WTC11 (cell line): ENCODE data around the gene ANKRD27. TPM values are rescaled to one million over a fixed set of nuclear protein-coding genes. Genes with fewer than 3 reads are reported as not detected.
"Not testable (repeated sequence)": the region's sequence is repeated elsewhere in the genome, so short reads cannot be mapped to it uniquely, and the experiment has no call there.

Experiments
- ATAC-seq: fragments of 200-7000 bp; cut with Tn5 transposase; 2 replicates; pipeline ENCODE4 v1.10.0; 2021; ENCODE audit warnings: mild to moderate bottlenecking, moderate library complexity
- CTCF ChIA-PET: fragments of 300-600 bp; sonication (Branson Sonifier 250); formaldehyde crosslinking; loops from one replicate; lab custom pipeline; 2021; ENCODE audit warnings: antibody characterized with exemption; lab: Charles Lee
- POLR2A ChIA-PET: fragments of 350-600 bp; sonication (Branson Sonifier 250); formaldehyde crosslinking; loops from one replicate; lab custom pipeline; 2021; ENCODE audit warnings: antibody characterized with exemption; lab: Charles Lee
- DNase-seq: peaks from one replicate; pipeline ENCODE4 v3.0.0; 2021; ENCODE audit warnings: low spot score
- H3K27ac Mint-ChIP-seq: 2 replicates; pipeline ENCODE4 v1.8.0; 2021; ENCODE audit warnings: mixed read lengths
- H3K27me3 Mint-ChIP-seq: 2 replicates; pipeline ENCODE4 v1.8.0; 2021; ENCODE audit warnings: low read depth, mild to moderate bottlenecking, moderate library complexity, mixed read lengths
- H3K36me3 Mint-ChIP-seq: 2 replicates; pipeline ENCODE4 v1.8.0; 2021; ENCODE audit warnings: mixed read lengths
- H3K4me1 Mint-ChIP-seq: 2 replicates; pipeline ENCODE4 v1.8.0; 2022; ENCODE audit warnings: mixed read lengths
- H3K4me3 Mint-ChIP-seq: 2 replicates; pipeline ENCODE4 v1.8.0; 2021; ENCODE audit warnings: mild to moderate bottlenecking, moderate library complexity, mixed read lengths
- H3K9me3 Mint-ChIP-seq: 2 replicates; pipeline ENCODE4 v1.8.0; 2021; ENCODE audit warnings: mixed read lengths
- CREB1 ChIP-seq: sonication (generic); formaldehyde crosslinking; IDR thresholded peaks from 2 replicates; pipeline ENCODE4 v1.8.0; 2023; ENCODE audit warnings: mild to moderate bottlenecking, missing genetic modification reagents
- CREM ChIP-seq: sonication (generic); formaldehyde crosslinking; IDR thresholded peaks from 2 replicates; pipeline ENCODE4 v1.8.1; 2022; ENCODE audit warnings: mild to moderate bottlenecking, missing genetic modification reagents, moderate library complexity
- ESRRA ChIP-seq: sonication (generic); formaldehyde crosslinking; IDR thresholded peaks from 2 replicates; pipeline ENCODE4 v1.8.1; 2022; ENCODE audit warnings: mild to moderate bottlenecking, missing genetic modification reagents, borderline replicate concordance
- FOXJ3 ChIP-seq: sonication (generic); formaldehyde crosslinking; IDR thresholded peaks from 2 replicates; pipeline ENCODE4 v1.9.0; 2021; ENCODE audit warnings: missing genetic modification reagents, mild to moderate bottlenecking, borderline replicate concordance
- MYBL2 ChIP-seq: sonication (generic); formaldehyde crosslinking; IDR thresholded peaks from 2 replicates; pipeline ENCODE4 v1.8.1; 2023; ENCODE audit warnings: mild to moderate bottlenecking, moderate library complexity, missing genetic modification reagents
- SP1 ChIP-seq: sonication (generic); formaldehyde crosslinking; conservative IDR thresholded peaks from 2 replicates; pipeline ENCODE4 v1.8.1; 2022; ENCODE audit warnings: missing genetic modification reagents
- TEAD1 ChIP-seq: sonication (generic); formaldehyde crosslinking; IDR thresholded peaks from 2 replicates; pipeline ENCODE4 v1.8.0; 2022; ENCODE audit warnings: mild to moderate bottlenecking, missing genetic modification reagents
- ZNF121 ChIP-seq: sonication (generic); formaldehyde crosslinking; IDR thresholded peaks from 2 replicates; pipeline ENCODE4 v1.8.0; 2023; ENCODE audit warnings: missing genetic modification reagents
- total RNA-seq: library from RNA; stranded (reverse); gene quantifications from 3 replicates; pipeline ENCODE4 v1.2.3, GENCODE V29; 2021
- TF ChIP-seq, protein P1 (sequence below): fragments of 250-450 bp; sonication (Bioruptor Pico); IDR thresholded peaks from 2 replicates; pipeline ENCODE4 v1.9.0; 2021; ENCODE audit warnings: mild to moderate bottlenecking
- TF ChIP-seq, protein P2 (sequence below): sonication (generic); formaldehyde crosslinking; IDR thresholded peaks from 2 replicates; pipeline ENCODE4 v1.8.0; 2022; ENCODE audit warnings: mild to moderate bottlenecking, missing genetic modification reagents
- TF ChIP-seq, protein P3 (sequence below): sonication (generic); formaldehyde crosslinking; IDR thresholded peaks from 2 replicates; pipeline ENCODE4 v1.8.0; 2022; ENCODE audit warnings: mild to moderate bottlenecking, missing genetic modification reagents
- TF ChIP-seq, protein P4 (sequence below): fragments of 250-450 bp; sonication (Bioruptor Pico); IDR thresholded peaks from 2 replicates; pipeline ENCODE4 v1.9.0; 2021; ENCODE audit warnings: mild to moderate bottlenecking
- TF ChIP-seq, protein P5 (sequence below): fragments of 250-450 bp; sonication (Bioruptor Pico); IDR thresholded peaks from 2 replicates; pipeline ENCODE4 v1.8.0; 2021; ENCODE audit warnings: mild to moderate bottlenecking

Gene ANKRD27
- total RNA-seq, 1 experiment from 2014 or later, result 48.6 TPM

DNA sequence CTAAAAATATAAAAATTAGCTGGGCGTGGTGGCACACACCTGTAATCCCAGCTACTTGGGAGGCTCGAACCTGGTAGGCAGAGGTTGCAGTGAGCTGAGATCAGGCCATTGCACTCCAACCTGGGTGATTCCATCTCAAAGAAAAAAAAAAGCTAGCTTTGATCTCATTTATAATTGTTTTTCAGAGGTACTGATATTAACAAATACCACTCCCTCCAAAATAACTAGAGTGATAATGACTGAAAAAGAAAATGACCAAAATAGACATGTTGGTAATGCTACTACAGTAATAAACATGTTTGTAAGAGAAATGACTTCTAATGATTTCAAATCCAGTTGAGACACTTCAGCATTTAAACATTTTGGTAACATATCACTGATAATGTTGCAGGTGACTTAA is 81.0 kb downstream of the ANKRD27 start (continued):
- TF ChIP-seq, protein P1, sequence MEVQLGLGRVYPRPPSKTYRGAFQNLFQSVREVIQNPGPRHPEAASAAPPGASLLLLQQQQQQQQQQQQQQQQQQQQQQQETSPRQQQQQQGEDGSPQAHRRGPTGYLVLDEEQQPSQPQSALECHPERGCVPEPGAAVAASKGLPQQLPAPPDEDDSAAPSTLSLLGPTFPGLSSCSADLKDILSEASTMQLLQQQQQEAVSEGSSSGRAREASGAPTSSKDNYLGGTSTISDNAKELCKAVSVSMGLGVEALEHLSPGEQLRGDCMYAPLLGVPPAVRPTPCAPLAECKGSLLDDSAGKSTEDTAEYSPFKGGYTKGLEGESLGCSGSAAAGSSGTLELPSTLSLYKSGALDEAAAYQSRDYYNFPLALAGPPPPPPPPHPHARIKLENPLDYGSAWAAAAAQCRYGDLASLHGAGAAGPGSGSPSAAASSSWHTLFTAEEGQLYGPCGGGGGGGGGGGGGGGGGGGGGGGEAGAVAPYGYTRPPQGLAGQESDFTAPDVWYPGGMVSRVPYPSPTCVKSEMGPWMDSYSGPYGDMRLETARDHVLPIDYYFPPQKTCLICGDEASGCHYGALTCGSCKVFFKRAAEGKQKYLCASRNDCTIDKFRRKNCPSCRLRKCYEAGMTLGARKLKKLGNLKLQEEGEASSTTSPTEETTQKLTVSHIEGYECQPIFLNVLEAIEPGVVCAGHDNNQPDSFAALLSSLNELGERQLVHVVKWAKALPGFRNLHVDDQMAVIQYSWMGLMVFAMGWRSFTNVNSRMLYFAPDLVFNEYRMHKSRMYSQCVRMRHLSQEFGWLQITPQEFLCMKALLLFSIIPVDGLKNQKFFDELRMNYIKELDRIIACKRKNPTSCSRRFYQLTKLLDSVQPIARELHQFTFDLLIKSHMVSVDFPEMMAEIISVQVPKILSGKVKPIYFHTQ (CRISPR knock-in tag), result no peak
- TF ChIP-seq TEAD1 (CRISPR knock-in tag) (no peak), FOXJ3 (CRISPR knock-in tag) (no peak)

DNA sequence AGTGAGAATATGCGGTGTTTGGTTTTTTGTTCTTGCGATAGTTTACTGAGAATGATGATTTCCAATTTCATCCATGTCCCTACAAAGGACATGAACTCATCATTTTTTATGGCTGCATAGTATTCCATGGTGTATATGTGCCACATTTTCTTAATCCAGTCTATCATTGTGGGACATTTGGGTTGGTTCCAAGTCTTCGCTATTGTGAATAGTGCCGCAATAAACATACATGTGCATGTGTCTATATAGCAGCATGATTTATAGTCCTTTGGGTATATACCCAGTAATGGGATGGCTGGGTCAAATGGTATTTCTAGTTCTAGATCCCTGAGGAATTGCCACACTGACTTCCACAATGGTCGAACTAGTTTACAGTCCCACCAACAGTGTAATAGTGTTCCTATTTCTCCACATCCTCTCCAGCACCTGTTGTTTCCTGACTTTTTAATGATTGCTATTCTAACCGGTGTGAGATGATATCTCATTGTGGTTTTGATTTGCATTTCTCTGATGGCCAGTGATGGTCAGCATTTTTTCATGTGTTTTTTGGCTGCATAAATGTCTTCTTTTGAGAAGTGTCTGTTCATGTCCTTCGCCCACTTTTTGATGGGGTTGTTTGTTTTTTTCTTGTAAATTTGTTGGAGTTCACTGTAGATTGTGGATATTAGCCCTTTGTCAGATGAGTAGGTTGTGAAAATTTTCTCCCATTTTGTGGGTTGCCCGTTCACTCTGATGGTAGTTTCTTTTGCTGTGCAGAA is 87.1 kb downstream of the ANKRD27 start:
- H3K27me3 Mint-ChIP-seq, DNase-seq, CTCF ChIA-PET, ATAC-seq, POLR2A ChIA-PET, H3K4me3 Mint-ChIP-seq, H3K4me1 Mint-ChIP-seq, H3K27ac Mint-ChIP-seq: not testable (repeated sequence)
- Mint-ChIP-seq H3K36me3 (peaks cover 64% of the 10 kb centered on the region), H3K9me3 (peaks cover 18% of the 10 kb centered on the region)

DNA sequence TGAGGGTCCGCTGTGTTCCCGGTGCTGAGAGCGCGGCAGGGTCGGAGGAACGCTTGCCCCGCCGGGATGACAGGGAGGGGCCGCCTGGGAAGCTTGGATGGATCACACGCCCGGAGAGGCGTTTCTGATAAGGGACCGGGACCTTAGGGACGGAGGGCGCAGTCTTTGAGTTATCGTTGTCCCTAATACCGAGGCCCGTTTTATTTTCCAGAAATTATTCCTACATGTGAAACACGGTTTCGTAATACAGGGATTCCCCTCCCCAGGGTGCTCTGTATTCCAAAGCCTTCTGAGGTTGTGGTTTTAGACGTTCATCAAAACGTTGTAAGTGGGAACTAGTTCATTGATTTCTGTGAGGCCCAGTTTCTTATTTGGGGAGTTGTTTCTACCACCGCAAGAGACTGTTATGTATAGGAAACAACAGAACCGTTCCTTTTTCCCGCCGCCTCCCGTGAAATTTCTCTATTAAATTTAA is 93.2 kb downstream of the ANKRD27 start:
- Mint-ChIP-seq H3K4me1 (peaks cover 5% of the 10 kb centered on the region; the same call in 1 of the 2 replicates), H3K27ac (no peak overlapping the region), H3K36me3 (peaks cover 28% of the 10 kb centered on the region)
- CTCF ChIA-PET, result interaction anchor here (0.7 to 1.1 kb wide), 2 partner anchors 18 to 117 kb away, joined by 4 to 5 read pairs; no protein-coding TSS in a partner anchor
- TF ChIP-seq CREM (no peak), MYBL2 (CRISPR knock-in tag) (no peak), ESRRA (no peak), ZNF121 (CRISPR knock-in tag) (no peak), CREB1 (no peak), SP1 (CRISPR knock-in tag) (no peak)
- TF ChIP-seq, protein P2, sequence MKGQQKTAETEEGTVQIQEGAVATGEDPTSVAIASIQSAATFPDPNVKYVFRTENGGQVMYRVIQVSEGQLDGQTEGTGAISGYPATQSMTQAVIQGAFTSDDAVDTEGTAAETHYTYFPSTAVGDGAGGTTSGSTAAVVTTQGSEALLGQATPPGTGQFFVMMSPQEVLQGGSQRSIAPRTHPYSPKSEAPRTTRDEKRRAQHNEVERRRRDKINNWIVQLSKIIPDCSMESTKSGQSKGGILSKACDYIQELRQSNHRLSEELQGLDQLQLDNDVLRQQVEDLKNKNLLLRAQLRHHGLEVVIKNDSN (CRISPR knock-in tag), result no peak
- TF ChIP-seq, protein P3, sequence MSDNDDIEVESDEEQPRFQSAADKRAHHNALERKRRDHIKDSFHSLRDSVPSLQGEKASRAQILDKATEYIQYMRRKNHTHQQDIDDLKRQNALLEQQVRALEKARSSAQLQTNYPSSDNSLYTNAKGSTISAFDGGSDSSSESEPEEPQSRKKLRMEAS (CRISPR knock-in tag), result no peak
- TF ChIP-seq, protein P4, sequence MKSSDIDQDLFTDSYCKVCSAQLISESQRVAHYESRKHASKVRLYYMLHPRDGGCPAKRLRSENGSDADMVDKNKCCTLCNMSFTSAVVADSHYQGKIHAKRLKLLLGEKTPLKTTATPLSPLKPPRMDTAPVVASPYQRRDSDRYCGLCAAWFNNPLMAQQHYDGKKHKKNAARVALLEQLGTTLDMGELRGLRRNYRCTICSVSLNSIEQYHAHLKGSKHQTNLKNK (CRISPR knock-in tag), result no peak
- TF ChIP-seq, protein P5, sequence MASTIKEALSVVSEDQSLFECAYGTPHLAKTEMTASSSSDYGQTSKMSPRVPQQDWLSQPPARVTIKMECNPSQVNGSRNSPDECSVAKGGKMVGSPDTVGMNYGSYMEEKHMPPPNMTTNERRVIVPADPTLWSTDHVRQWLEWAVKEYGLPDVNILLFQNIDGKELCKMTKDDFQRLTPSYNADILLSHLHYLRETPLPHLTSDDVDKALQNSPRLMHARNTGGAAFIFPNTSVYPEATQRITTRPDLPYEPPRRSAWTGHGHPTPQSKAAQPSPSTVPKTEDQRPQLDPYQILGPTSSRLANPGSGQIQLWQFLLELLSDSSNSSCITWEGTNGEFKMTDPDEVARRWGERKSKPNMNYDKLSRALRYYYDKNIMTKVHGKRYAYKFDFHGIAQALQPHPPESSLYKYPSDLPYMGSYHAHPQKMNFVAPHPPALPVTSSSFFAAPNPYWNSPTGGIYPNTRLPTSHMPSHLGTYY (CRISPR knock-in tag), result no peak
- TF ChIP-seq, all 79 proteins: peak for 0
- Mint-ChIP-seq H3K27me3 (peaks cover 29% of the 10 kb centered on the region), H3K4me3 (peak overlapping the region; percentile 87), H3K9me3 (no peaks in the 10 kb centered on the region)
- ATAC-seq (peak; percentile 9), DNase-seq (peak; percentile 21)
- POLR2A ChIA-PET, result interaction anchor here (1.7 kb wide), 1 partner anchor 176 kb away, joined by 7 read pairs; the partner anchor contains the start of gene DPY19L3
